Measurements from ENCODE around the gene RFX1.

GRCh38 chr19:13931391-13932148, 74.5 kb downstream of the RFX1 start:
- TF ChIP-seq, protein P1, sequence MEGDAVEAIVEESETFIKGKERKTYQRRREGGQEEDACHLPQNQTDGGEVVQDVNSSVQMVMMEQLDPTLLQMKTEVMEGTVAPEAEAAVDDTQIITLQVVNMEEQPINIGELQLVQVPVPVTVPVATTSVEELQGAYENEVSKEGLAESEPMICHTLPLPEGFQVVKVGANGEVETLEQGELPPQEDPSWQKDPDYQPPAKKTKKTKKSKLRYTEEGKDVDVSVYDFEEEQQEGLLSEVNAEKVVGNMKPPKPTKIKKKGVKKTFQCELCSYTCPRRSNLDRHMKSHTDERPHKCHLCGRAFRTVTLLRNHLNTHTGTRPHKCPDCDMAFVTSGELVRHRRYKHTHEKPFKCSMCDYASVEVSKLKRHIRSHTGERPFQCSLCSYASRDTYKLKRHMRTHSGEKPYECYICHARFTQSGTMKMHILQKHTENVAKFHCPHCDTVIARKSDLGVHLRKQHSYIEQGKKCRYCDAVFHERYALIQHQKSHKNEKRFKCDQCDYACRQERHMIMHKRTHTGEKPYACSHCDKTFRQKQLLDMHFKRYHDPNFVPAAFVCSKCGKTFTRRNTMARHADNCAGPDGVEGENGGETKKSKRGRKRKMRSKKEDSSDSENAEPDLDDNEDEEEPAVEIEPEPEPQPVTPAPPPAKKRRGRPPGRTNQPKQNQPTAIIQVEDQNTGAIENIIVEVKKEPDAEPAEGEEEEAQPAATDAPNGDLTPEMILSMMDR (IDR thresholded peaks at IDR 0.05): no peak
- no peak for TF ChIP-seq ZFX (IDR thresholded peaks at IDR 0.05; ENCODE audit: borderline replicate concordance)

Measured in 22Rv1 (cell line).